HG03280 (cell line): Measurements from ENCODE around the gene ATP6V0D1.
"Not testable (repeated sequence)": the region's sequence is repeated elsewhere in the genome, so short reads cannot be mapped to it uniquely, and the experiment has no call there.

ENCODE experiments used
- ATAC-seq: cut with Tn5 transposase; IDR thresholded peaks from one replicate; pipeline ENCODE4 v1.9.1; 2021; ENCODE audit warnings: mild to moderate bottlenecking, moderate library complexity; ENCODE audit not compliant: unreplicated experiment

ATP6V0D1 gene

DNA sequence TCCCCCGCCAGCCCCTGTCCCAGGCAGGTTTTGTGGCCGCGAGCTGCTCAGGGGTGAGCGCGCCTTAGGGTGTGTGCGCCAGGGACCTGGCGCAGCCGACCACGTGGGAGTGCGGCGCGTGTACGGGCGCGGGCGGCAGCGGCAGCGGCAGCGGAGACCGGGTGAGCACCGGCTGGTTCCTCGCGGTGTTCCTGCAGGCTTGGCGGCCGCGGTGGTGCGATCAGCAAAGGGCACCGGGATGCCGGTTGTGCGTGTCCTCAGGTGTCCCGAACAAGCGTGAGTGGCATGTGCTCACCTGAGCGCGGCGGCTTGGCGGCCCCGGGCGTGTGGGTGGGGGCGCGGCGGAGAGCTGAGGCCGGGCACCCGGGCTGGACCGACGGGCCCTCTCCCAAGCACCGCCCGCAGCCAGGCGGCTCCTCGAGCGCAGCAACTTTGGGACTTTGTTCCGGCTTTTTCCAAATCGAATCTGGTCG is 50.4 kb downstream of the ATP6V0D1 start:
- ATAC-seq: no peak

DNA sequence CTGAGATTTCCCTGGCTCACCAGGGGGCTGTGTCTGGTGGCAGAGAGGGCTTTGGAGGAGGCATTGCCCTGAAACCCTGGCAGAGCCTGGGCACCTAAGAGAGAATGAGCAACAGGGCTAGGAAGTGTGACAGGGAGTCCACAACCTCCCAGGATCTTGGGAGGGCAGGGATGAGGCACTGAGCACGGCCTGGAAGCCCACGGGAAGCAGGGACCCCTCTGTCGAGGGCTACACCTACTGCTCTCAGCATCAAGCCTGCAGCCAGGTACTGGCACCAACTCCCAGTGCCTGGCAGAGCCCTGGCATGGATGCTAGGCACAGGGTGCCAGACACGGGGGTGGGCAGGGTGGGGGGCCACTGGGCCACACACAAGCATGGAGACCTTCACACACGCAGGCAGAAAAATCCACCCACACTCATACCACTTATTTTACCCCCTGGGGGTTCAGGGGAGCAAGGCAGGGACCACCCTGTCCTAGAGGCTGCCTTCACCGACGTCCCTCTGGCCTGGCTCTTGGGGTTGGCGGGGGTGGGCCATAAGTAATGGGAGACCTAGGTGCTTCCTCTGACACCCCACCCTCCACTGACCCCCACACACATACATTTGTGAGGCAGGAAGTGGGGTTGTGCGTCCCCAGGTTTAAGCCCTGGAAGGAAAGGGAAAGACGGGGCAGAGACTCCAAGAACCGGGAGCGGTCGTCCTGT is 51.0 kb downstream of the ATP6V0D1 start:
- no peak for ATAC-seq

DNA sequence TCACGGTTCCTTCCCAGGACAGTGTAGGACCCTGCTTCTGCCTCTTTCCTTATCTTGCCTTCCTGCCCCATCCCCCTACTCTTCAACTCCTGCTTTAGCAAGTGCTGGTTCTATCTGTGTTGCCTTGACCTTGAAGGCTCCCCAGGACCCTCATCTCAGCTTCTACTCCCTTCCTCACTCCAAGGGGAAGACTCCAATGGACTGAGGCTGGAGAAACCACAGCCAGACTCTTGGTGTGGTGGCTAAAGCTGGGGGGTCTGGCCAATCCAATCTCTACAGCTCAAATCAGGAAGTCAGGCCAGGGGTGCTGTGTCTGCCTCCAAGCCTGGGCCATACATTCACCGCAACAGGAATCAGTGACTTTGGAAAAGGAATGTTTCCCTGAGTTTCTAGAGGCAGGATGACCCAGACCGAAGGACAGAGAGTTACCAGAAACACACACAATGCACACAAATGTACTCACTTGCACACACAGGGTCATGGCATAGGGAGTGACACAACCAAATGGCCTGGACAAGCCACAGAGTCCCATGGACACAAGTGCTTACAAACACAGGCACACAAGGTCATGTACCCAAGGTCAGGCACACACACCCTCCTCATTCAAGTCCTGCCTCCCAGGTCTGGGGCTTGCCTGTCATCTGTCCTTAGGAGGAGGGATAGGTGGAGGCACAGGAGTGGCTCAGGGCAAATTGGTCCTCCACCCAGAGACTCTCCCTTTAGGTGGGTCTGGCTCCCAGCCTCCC is 51.7 kb downstream of the ATP6V0D1 start:
- no peak for ATAC-seq

DNA sequence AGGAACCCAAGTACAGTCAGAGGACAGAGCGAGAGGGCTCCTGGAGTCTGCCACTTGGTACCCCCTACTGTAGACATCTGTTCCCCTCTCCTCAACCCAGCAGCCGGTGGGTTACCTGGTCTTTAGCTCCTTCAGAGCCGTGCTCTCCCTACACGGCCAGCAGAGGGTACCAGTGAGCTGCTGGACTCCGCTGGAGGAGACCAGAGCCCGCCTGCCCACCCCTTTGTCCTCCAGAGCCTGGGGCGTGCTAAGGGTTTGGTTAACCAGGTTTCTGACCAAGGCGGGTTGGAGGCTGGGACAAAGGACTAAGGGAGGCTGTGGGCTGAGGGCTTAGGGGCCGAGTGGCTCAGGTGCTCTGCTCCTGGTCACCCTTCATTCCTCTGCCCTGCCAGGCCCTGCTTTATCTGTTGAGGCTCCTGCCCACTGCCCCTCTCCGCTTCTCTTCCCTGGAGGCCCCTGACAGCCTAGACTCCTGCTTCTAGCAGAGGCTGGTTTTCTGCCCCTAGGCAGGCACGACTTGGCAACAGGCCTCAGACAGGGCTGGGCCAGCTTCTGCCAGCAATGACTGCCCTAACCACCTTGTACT is 52.7 kb downstream of the ATP6V0D1 start:
- no peak for ATAC-seq

DNA sequence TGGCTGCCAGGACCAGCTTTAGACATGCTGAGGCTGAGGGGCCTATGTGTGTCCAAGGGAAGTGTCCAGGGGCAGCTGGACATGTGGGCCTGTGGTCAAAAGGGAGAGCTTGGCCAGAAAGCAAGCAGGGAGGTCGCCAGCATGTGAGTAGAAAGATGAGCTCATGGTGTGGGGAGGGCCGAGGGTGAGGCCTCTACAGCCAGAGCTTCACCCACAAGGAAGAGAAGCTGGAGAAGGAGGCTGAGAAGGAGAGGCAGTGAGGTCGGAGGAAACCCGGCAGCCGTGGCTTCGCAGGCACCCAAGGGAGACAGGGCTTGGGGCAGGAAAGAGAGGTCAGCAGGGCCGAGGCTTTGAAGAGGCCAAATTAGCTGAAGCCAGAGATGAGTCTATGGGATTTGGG is 54.0 kb downstream of the ATP6V0D1 start:
- ATAC-seq: no peak

DNA sequence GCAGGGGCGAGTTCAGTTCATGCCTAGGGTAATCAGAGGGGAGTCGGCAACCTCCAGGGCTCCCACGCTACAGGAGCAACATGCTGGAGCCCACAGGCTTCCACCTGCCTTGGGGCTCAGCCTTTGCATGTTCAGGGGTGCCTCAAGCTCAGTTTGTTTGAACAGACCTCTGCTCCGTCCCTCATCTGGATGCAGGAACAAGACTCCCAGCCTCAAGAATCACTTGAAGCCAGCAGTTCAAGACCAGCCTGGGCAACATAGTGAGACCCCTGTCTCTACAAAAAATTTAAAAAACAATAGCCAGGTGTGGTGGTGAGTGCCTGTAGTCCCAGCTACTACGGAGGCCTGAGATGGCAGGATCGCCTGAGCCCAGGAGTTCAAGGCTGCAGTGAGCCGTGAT is 54.9 kb downstream of the ATP6V0D1 start:
- ATAC-seq: no peak

DNA sequence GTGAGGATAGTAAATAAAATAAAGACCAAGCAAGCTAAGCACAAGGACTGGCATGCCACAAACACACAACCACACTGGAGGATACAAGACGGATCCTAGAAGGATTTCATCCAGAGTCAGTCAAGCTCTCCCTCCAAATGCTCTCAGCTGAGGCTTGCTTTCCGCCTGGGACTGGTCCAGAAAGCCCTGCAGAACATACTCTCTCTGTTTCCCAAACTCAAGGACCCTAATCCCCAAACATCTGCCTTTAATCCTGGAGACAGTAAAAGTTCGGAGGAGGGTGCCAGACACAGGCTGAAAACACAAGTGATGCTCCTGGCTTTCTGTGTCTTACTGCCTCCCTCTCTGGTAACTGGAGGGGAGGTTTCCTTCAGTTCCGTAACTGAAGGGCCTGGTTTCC is 55.4 kb downstream of the ATP6V0D1 start:
- no peak for ATAC-seq

- ATAC-seq: no peak
These were observed 55.9 kb downstream of the ATP6V0D1 start for GRCh38 chr16:67425061-67425460.

GRCh38 chr16:67424261-67424615 is 56.7 kb downstream of the ATP6V0D1 start:
- ATAC-seq: no peak

- ATAC-seq: no peak
These were observed 57.2 kb downstream of the ATP6V0D1 start for GRCh38 chr16:67423611-67424260.

DNA sequence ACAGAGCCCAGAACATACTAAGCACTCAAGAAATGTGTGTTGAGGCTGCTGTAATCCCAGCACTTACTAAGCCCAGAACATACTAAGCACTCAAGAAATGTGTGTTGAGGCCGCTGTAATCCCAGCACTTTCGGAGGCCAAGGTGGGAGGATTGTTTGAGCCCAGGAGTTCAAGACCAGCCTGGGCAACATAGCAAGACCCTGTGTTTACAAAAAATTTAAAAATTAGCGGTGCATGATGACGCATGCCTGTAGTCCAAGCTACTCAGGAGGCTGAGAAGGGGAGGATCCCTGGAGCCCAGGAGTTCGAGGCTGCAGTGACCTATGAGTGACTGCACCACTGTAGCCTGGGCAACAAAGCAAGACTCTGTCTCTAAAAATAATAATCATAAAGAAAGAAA is 57.9 kb downstream of the ATP6V0D1 start:
- ATAC-seq: no peak

- no peak for ATAC-seq
These were observed 59.9 kb downstream of the ATP6V0D1 start for GRCh38 chr16:67421030-67421429.

DNA sequence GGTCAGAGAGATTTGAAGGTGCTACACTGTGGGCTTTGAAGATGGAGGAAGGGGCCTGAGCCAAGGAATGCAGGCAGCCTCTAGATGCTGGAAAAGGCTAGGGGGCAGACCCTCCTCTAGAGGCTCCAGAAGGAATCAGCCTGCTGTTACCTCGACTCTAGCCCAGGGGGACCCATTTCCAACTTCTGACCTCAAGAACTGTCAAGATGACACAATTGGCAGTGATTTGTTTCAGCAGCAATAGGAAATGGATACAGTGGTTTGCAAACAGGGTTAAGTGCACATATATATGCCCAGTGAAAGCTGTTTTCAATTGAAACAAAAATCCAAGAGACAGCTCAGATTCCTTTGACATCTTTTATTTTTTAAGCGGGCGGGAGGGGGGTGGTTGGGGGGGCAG is 61.0 kb downstream of the ATP6V0D1 start:
- no peak for ATAC-seq

- no peak for ATAC-seq
These were observed 61.5 kb downstream of the ATP6V0D1 start for GRCh38 chr16:67419502-67419901.

GRCh38 chr16:67417333-67418061 is 63.5 kb downstream of the ATP6V0D1 start:
- no peak for ATAC-seq

DNA sequence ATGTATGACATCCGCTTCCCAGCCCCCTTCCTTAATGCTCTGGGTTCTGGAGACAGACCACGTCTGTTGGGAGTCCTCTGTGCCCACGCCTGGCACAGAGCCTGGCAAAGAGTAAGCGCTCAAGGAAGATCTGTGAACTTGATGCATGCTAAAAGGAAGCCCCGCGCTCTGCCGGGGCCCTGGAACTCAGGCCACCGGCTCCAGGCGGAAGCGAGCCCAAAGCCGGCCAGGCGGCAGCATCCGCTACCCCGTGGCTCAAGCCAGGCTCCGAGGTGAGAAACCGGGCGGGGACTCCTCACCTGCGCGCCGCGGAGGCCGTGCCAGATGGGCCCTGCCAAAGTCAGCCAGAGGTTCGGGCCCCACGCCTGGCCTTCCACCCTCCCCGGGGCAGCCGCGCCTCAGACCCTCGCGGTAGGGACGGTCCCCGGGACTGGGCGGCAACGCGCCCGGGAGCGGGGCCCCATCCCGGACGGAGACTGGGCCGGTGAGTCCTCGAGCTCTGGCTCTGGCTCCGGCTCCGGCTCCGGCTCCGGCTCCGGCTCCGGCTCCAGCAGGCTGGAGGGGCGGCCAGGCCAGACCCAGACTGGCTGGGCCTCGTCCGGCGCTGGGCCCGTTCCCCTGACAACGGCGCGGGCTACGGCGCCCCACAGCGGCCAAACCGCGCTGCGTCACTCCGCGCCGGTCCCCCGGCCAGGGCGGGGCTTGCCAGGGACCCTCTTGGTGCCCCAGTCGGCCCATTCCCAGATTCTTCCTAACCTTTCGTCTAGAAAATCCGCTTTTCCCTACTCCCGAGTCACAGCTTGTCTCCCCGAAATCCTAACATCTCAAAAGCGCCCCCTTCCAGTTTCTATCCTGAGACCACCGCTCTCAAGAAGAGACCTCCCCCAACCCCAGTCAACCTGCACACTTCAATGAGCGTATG is 64.8 kb downstream of the ATP6V0D1 start, which contains the start of gene ZDHHC1:
Gene ZDHHC1 (minus strand): TSS at position 606 of the 922 bp plus-strand sequence. CDS start 8,702 bp downstream, outside the sequence.
- peak; percentile 64 for ATAC-seq

- not testable (repeated sequence) for ATAC-seq
These were observed 65.5 kb downstream of the ATP6V0D1 start for GRCh38 chr16:67415421-67415820.

DNA sequence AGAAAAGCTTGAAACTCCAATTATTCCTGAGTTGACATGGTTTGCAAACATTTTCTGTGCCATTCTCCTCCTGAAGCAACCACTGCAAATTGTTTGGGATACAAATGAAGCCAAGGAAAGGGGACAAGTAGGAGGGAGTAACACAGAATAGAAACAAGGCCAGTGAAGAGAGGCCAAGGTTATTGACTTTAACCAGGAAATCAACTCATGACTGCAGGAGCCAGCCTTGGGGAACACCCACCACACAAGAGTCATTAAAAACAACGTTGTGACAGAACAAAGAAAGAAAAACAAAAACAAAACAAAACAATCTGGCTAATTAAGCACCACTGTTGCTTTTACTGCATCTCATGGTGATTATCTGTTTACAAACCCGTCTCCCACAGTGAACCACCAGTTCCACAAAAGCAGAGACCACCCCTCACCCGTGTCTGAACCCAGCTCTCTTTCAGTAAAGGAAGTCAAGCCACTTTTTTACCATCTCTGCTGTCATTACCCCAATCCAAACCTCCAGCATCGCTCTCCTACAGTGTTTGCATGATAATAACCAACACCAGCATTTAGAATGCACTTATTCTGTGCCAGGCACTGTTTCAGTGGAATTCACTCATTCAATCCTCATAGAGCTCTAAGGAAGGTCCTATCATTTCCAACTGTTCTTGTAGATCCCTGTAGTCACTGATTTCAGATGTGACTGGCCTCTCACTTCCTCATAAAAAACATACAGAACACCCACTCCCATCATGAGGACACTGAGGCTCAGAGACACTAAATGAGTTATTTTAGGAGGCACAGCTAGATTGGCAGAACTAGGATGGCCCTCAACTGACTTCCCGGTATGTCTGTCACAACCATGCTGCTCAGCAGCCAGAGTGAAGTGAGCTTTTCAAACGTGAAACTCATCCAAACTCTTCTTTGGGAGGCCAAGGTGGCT is 66.7 kb downstream of the ATP6V0D1 start:
- no peak for ATAC-seq

GRCh38 chr16:67412294-67412693 is 68.7 kb downstream of the ATP6V0D1 start:
- no peak for ATAC-seq
